Uterus (tissue), 2 donors: ENCODE results near the gene TXNDC11.

ENCODE experiments used
- CTCF ChIP-seq, 4 experiments: fragments of 200-600 bp in 2 of 4; fragments of 450-650 bp in 2 of 4; sonication (generic) in 2 of 4; IDR thresholded peaks; one replicate each; pipeline ENCODE4 v1.5.1; 2016 to 2019; ENCODE audit warnings: antibody characterized with exemption in 4 of 4, mild to moderate bottlenecking in 2 of 4, moderate library complexity in 1 of 4
- POLR2A ChIP-seq, 2 donors: fragments of 450-650 bp; IDR thresholded peaks; one replicate each; pipeline ENCODE4 v1.6.1; 2016; ENCODE audit warnings: antibody characterized with exemption in 2 of 2, mild to moderate bottlenecking in 1 of 2, moderate library complexity in 1 of 2

- no peak for TF ChIP-seq CTCF (IDR thresholded peaks at IDR 0.05)
- TF ChIP-seq POLR2A (IDR thresholded peaks at IDR 0.05), result no peak
These were observed 87.0 kb downstream of the TXNDC11 start for GRCh38 chr16:11655655-11656054.
